HCT116 (cell line): Measurements from ENCODE around the gene FUCA2. TPM values are rescaled to one million over a fixed set of nuclear protein-coding genes. Genes with fewer than 3 reads are reported as not detected.
A peak's percentile ranks its signal among the peaks of the same experiment; 100 is the strongest.

Source experiments
- ATAC-seq: fragments of 200-7000 bp; cut with Tn5 transposase; 2 replicates; pipeline ENCODE4 v1.9.1; 2020; ENCODE audit warnings: mild to moderate bottlenecking, moderate library complexity
- BruUV-seq: library from RNA; stranded (reverse); fragments of 400-500 nt; replicated peaks from 2 replicates; lab custom pipeline; 2021; lab: Mats Ljungman, UMichigan
- CTCF ChIA-PET: fragments of 300-600 bp; sonication (Branson Sonifier 250); formaldehyde crosslinking; loops from one replicate; lab custom pipeline; 2021; ENCODE audit warnings: antibody characterized with exemption; lab: Charles Lee
- POLR2A ChIA-PET: fragments of 300-600, 350-600 bp; sonication (Branson Sonifier 250); formaldehyde crosslinking; loops from one replicate; lab custom pipeline; 2021; ENCODE audit warnings: antibody characterized with exemption; lab: Charles Lee
- RAD21 ChIA-PET, 2 experiments: fragments of 300-600 bp; sonication (Branson Sonifier 250); formaldehyde crosslinking; loops; one replicate each; lab custom pipeline; 2023; ENCODE audit warnings: low total read pairs in 2 of 2; ENCODE audit not compliant: uncharacterized antibody in 2 of 2, unreplicated experiment in 2 of 2, low non-redundant PET in 1 of 2; lab: Charles Lee
- DNase-seq: peaks from one replicate; pipeline ENCODE4 v3.0.0-alpha.2; 2010; ENCODE audit warnings: low read depth, low spot score
- H2AFZ ChIP-seq: fragments of 200-600 bp; shearing (Covaris generic), sonication (generic); 2 replicates; pipeline ENCODE4 v1.6.1; 2017; ENCODE audit warnings: low read depth, mixed run types, mixed read lengths, antibody characterized with exemption, low read length; ENCODE audit not compliant: poor library complexity, severe bottlenecking
- H3K27ac ChIP-seq: 2 replicates; pipeline ENCODE4 v1.5.1; 2012; ENCODE audit warnings: low read depth, low read length
- H3K27me3 ChIP-seq: fragments of 200-600 bp; sonication (generic); 2 replicates; pipeline ENCODE4 v1.6.1; 2016; ENCODE audit warnings: mixed run types, low read length, mixed read lengths; ENCODE audit not compliant: insufficient read depth
- H3K36me3 ChIP-seq, 2 experiments: fragments of 200-500 bp in 1 of 2; fragments of 200-600 bp in 1 of 2; sonication (Bioruptor generic) in 1 of 2; sonication (generic) in 1 of 2; 2 replicates each; pipeline versions ENCODE4 v1.5.1 to v1.6.1; 2014 to 2016; ENCODE audit warnings: low read length in 2 of 2, inconsistent platforms in 1 of 2, mixed read lengths in 1 of 2, mixed run types in 1 of 2; ENCODE audit not compliant: insufficient read depth in 2 of 2, control insufficient read depth in 1 of 2
- H3K4me1 ChIP-seq, 2 experiments: fragments of 200-600 bp in 1 of 2; sonication (generic) in 1 of 2; 2 replicates each; pipeline versions ENCODE4 v1.5.1 to v1.6.1; 2012 to 2017; ENCODE audit warnings: low read length in 2 of 2, inconsistent platforms in 1 of 2, mild to moderate bottlenecking in 1 of 2, mixed read lengths in 1 of 2, mixed run types in 1 of 2, moderate library complexity in 1 of 2; ENCODE audit not compliant: insufficient read depth in 2 of 2, control insufficient read depth in 1 of 2
- H3K4me2 ChIP-seq: fragments of 200-600 bp; sonication (generic); 2 replicates; pipeline ENCODE4 v1.6.1; 2017; ENCODE audit warnings: mixed run types, low read length, mixed read lengths
- H3K4me3 ChIP-seq, 2 experiments: fragments of 200-600 bp in 1 of 2; sonication (generic) in 1 of 2; replicated peaks in 1 of 2; 2 replicates each; pipeline ENCODE4 v1.5.1; 2011 to 2016; ENCODE audit warnings: low read length in 2 of 2, control low read depth in 1 of 2, low read depth in 1 of 2, mild to moderate bottlenecking in 1 of 2, mixed read lengths in 1 of 2, mixed run types in 1 of 2
- H3K79me2 ChIP-seq: fragments of 200-600 bp; sonication (generic); 2 replicates; pipeline ENCODE4 v1.6.1; 2017; ENCODE audit warnings: mild to moderate bottlenecking, mixed run types, low read length, moderate library complexity, mixed read lengths; ENCODE audit not compliant: insufficient read depth
- H3K9ac ChIP-seq: fragments of 200-600 bp; sonication (generic); 2 replicates; pipeline ENCODE4 v1.6.1; 2016; ENCODE audit warnings: low read length, mixed read lengths
- H3K9me2 ChIP-seq: fragments of 200-600 bp; sonication (generic), shearing (Covaris generic); 2 replicates; pipeline ENCODE4 v1.6.1; 2017; ENCODE audit warnings: mixed run types, mild to moderate bottlenecking, moderate library complexity; ENCODE audit not compliant: insufficient read depth
- H3K9me3 ChIP-seq, 2 experiments: fragments of 200-500 bp in 1 of 2; fragments of 200-600 bp in 1 of 2; sonication (Bioruptor generic) in 1 of 2; sonication (generic) in 1 of 2; 2 replicates each; pipeline ENCODE4 v1.6.1; 2014 to 2017; ENCODE audit warnings: low read length in 2 of 2, mixed read lengths in 2 of 2, inconsistent platforms in 1 of 2, low read depth in 1 of 2, mild to moderate bottlenecking in 1 of 2, mixed run types in 1 of 2, moderate library complexity in 1 of 2; ENCODE audit not compliant: control insufficient read depth in 1 of 2, insufficient read depth in 1 of 2
- H4K20me1 ChIP-seq: fragments of 200-600 bp; sonication (generic), shearing (Covaris generic); 2 replicates; pipeline ENCODE4 v1.6.1; 2017; ENCODE audit warnings: mixed run types, mild to moderate bottlenecking, moderate library complexity; ENCODE audit not compliant: insufficient read depth
- CEBPB ChIP-seq: IDR thresholded peaks from 2 replicates; pipeline ENCODE4 v1.6.1; 2012; ENCODE audit warnings: low read depth
- CTCF ChIP-seq, 3 experiments: fragments of 200-600 bp in 1 of 3; sonication (generic) in 1 of 3; IDR thresholded peaks in 2 of 3; conservative IDR thresholded peaks in 1 of 3; 2 replicates each; pipeline ENCODE4 v1.5.1; 2012 to 2017; ENCODE audit warnings: low read depth in 2 of 3, low read length in 2 of 3, antibody characterized with exemption in 1 of 3, borderline replicate concordance in 1 of 3, control low read depth in 1 of 3, mild to moderate bottlenecking in 1 of 3, mixed read lengths in 1 of 3, mixed run types in 1 of 3, moderate library complexity in 1 of 3; ENCODE audit not compliant: insufficient read depth in 1 of 3
- EGR1 ChIP-seq: IDR thresholded peaks from 2 replicates; pipeline ENCODE4 v1.6.1; 2012; ENCODE audit warnings: low read depth
- EZH2phosphoT487 ChIP-seq: fragments of 200-600 bp; IDR thresholded peaks from 2 replicates; pipeline ENCODE4 v1.6.1; 2018; ENCODE audit warnings: antibody characterized with exemption, borderline replicate concordance
- MAX ChIP-seq: IDR thresholded peaks from 2 replicates; pipeline ENCODE4 v1.6.1; 2012
- POLR2A ChIP-seq: IDR thresholded peaks from 2 replicates; pipeline ENCODE4 v1.7.0; 2011; ENCODE audit warnings: borderline replicate concordance; ENCODE audit not compliant: insufficient read depth, insufficient read length; ENCODE audit errors: extremely low read depth
- RAD21 ChIP-seq: IDR thresholded peaks from 2 replicates; pipeline ENCODE4 v1.6.1; 2012; ENCODE audit warnings: low read depth, mild to moderate bottlenecking
- TCF7L2 ChIP-seq: IDR thresholded peaks from 2 replicates; pipeline ENCODE4 v1.7.0; 2011; ENCODE audit warnings: borderline replicate concordance, inconsistent platforms; ENCODE audit not compliant: insufficient read depth, insufficient read length; ENCODE audit errors: extremely low read depth
- YY1 ChIP-seq: IDR thresholded peaks from 2 replicates; pipeline ENCODE4 v1.6.1; 2011; ENCODE audit warnings: low read length, low read depth, moderate library complexity, mild to moderate bottlenecking; ENCODE audit not compliant: insufficient replicate concordance; ENCODE audit errors: extremely low read depth
- ZFX ChIP-seq: fragments of 450-650 bp; IDR thresholded peaks from 2 replicates; pipeline ENCODE4 v1.6.1; 2017
- ZNF274 ChIP-seq: fragments of 200-500 bp; sonication (Bioruptor generic); IDR thresholded peaks from 2 replicates; pipeline ENCODE4 v1.6.1; 2014; ENCODE audit warnings: mild to moderate bottlenecking, low read depth, low read length, inconsistent platforms
- intact Hi-C: fragments of 100-400 bp; cut with micrococcal nuclease; formaldehyde crosslinking; loops from 2 replicates; pipeline ENCODE4 v1.10.0; 2022
- total RNA-seq: library from RNA; stranded (reverse); gene quantifications from one replicate; pipeline ENCODE4 v1.2.1, GENCODE V29; 2021; ENCODE audit not compliant: unreplicated experiment
- TF ChIP-seq, protein P1 (sequence below): IDR thresholded peaks from 2 replicates; pipeline ENCODE4 v1.6.1; 2011; ENCODE audit warnings: mild to moderate bottlenecking, low read length, moderate library complexity; ENCODE audit not compliant: insufficient replicate concordance; ENCODE audit errors: extremely low read depth
- TF ChIP-seq, protein P2 (sequence below): IDR thresholded peaks from 2 replicates; pipeline ENCODE4 v1.6.1; 2012

Gene FUCA2
- total RNA-seq, 1 experiment from 2014 or later, result 75.4 TPM

- TF ChIP-seq EZH2phosphoT487 (no peak), MAX (peak; percentile 93), YY1 (peak; percentile 89), ZNF274 (no peak), POLR2A (peak; percentile 52), ZFX (no peak; the same call in 1 of the 2 replicates)
These were observed 60.8 kb downstream of the FUCA2 start, which contains the start of the genes ADAT2 and PEX3 (continued) for GRCh38 chr6:143450453-143451371.

- intact Hi-C loops, result loop anchor here (2.0 kb wide), 2 partner anchors 61 to 563 kb away; partner anchors contain the start of gene FUCA2
- peak overlapping the region; percentile 97 for H3K9ac ChIP-seq
- H3K9me2 ChIP-seq, result no peaks in the 10 kb centered on the region
- peak overlapping the region; percentile 62 to 95 for H3K4me3 ChIP-seq
- CTCF ChIA-PET, result interaction anchor here (1.0 to 1.7 kb wide), 2 partner anchors 23 to 975 kb away, joined by 3 to 5 read pairs; no protein-coding TSS in a partner anchor
- peak overlapping the region; percentile 51 for H3K27ac ChIP-seq
- TF ChIP-seq RAD21, result no peak
- TF ChIP-seq, protein P1, sequence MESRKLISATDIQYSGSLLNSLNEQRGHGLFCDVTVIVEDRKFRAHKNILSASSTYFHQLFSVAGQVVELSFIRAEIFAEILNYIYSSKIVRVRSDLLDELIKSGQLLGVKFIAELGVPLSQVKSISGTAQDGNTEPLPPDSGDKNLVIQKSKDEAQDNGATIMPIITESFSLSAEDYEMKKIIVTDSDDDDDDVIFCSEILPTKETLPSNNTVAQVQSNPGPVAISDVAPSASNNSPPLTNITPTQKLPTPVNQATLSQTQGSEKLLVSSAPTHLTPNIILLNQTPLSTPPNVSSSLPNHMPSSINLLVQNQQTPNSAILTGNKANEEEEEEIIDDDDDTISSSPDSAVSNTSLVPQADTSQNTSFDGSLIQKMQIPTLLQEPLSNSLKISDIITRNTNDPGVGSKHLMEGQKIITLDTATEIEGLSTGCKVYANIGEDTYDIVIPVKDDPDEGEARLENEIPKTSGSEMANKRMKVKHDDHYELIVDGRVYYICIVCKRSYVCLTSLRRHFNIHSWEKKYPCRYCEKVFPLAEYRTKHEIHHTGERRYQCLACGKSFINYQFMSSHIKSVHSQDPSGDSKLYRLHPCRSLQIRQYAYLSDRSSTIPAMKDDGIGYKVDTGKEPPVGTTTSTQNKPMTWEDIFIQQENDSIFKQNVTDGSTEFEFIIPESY, result no peak
- TF ChIP-seq, protein P2, sequence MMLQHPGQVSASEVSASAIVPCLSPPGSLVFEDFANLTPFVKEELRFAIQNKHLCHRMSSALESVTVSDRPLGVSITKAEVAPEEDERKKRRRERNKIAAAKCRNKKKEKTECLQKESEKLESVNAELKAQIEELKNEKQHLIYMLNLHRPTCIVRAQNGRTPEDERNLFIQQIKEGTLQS, result no peak
- TF ChIP-seq CTCF (IDR thresholded peaks at IDR 0.05 in 2 of 3, conservative IDR thresholded peaks at IDR 0.05 in 1 of 3; ENCODE audit: borderline replicate concordance in 1 of 3, insufficient read depth in 1 of 3, low read depth in 2 of 3, low read length in 2 of 3), result no peak
- TF ChIP-seq TCF7L2, result no peak
- TF ChIP-seq EGR1, result no peak
- TF ChIP-seq CEBPB, result no peak
- peaks cover 2 to 16% of the 10 kb centered on the region in 2 experiments; a peak in 2 of 4 replicates for H3K4me1 ChIP-seq
- H2AFZ ChIP-seq, result peak overlapping the region; percentile 68
- H3K27me3 ChIP-seq, result no peaks in the 10 kb centered on the region
- RAD21 ChIA-PET, result no interaction called here
- DNase-seq (no peak), ATAC-seq (peak; percentile 5)
- peaks cover 68% of the 10 kb centered on the region for H3K79me2 ChIP-seq
- no peaks in the 10 kb centered on the region for H3K9me3 ChIP-seq
- peak overlapping the region; percentile 78 for H3K4me2 ChIP-seq
- H3K36me3 ChIP-seq, result no peaks in the 10 kb centered on the region
- POLR2A ChIA-PET, result interaction anchor here (0.8 kb wide), 1 partner anchor 44 kb away, joined by 3 read pairs; no protein-coding TSS in a partner anchor
- no peaks in the 10 kb centered on the region for H4K20me1 ChIP-seq
- TSS peak; percentile 83 for BruUV-seq
These were observed 61.6 kb downstream of the FUCA2 start for GRCh38 chr6:143449714-143450452.
